Suppressor macrophage treated with lipopolysaccharide for 4 hours (primary cell): ENCODE results near the gene ARSJ.
A peak's percentile ranks its signal among the peaks of the same experiment; 100 is the strongest.
"Not testable (repeated sequence)": the region's sequence is repeated elsewhere in the genome, so short reads cannot be mapped to it uniquely, and the experiment has no call there.

Experiments used
- DNase-seq: peaks from one replicate; pipeline ENCODE4 v3.0.0-alpha.2; 2020

ARSJ gene

GRCh38 chr4:113955411-113955810, 24.0 kb downstream of the ARSJ start:
- no peak for DNase-seq

- no peak for DNase-seq
Measured at GRCh38 chr4:113953888-113954287, 25.6 kb downstream of the ARSJ start.

- peak; percentile 34 for DNase-seq
Measured at GRCh38 chr4:113952452-113953029, 26.9 kb downstream of the ARSJ start.

- no peak for DNase-seq
Measured at GRCh38 chr4:113951263-113951662, 28.2 kb downstream of the ARSJ start.

- no peak for DNase-seq
Measured at GRCh38 chr4:113950207-113950606, 29.2 kb downstream of the ARSJ start.

GRCh38 chr4:113947484-113947883, 32.0 kb downstream of the ARSJ start:
- no peak for DNase-seq

- no peak for DNase-seq
Measured at GRCh38 chr4:113945906-113946305, 33.5 kb downstream of the ARSJ start.

- no peak for DNase-seq
Measured at GRCh38 chr4:113943863-113944262, 35.6 kb downstream of the ARSJ start.

GRCh38 chr4:113943085-113943484, 36.4 kb downstream of the ARSJ start:
- no peak for DNase-seq

- no peak for DNase-seq
Measured at GRCh38 chr4:113941836-113942235, 37.6 kb downstream of the ARSJ start.

- not testable (repeated sequence) for DNase-seq
Measured at GRCh38 chr4:113940103-113940502, 39.3 kb downstream of the ARSJ start.

- no peak for DNase-seq
Measured at GRCh38 chr4:113935190-113935589, 44.3 kb downstream of the ARSJ start.

GRCh38 chr4:113924706-113925105, 54.7 kb downstream of the ARSJ start:
- not testable (repeated sequence) for DNase-seq

GRCh38 chr4:113921089-113921794, 58.2 kb downstream of the ARSJ start:
- DNase-seq = peak; percentile 19

- no peak for DNase-seq
Measured at GRCh38 chr4:113919611-113920010, 59.8 kb downstream of the ARSJ start.

GRCh38 chr4:113919145-113919544, 60.3 kb downstream of the ARSJ start:
- DNase-seq = no peak

GRCh38 chr4:113908829-113909228, 70.6 kb downstream of the ARSJ start:
- DNase-seq = peak; percentile 21

GRCh38 chr4:113907559-113907958, 71.9 kb downstream of the ARSJ start:
- DNase-seq = no peak

- DNase-seq = no peak
Measured at GRCh38 chr4:113905301-113905700, 74.1 kb downstream of the ARSJ start.

- no peak for DNase-seq
Measured at GRCh38 chr4:113904877-113905276, 74.6 kb downstream of the ARSJ start.

GRCh38 chr4:113901994-113902787, 77.3 kb downstream of the ARSJ start:
- no peak for DNase-seq

- DNase-seq = peak; percentile 10
Measured at GRCh38 chr4:113899271-113900070, 80.0 kb downstream of the ARSJ start.

- peak; percentile 9 for DNase-seq
Measured at GRCh38 chr4:113893546-113893945, 85.9 kb downstream of the ARSJ start.
